Inferior parietal cortex (tissue), 1 donor: ENCODE measurements around the gene WWOX.

Experiments
- DNase-seq: peaks from one replicate; pipeline ENCODE4 v3.0.0-alpha.2; 2016; ENCODE audit errors: extremely low spot score

The WWOX gene

GRCh38 chr16:78297066-78297666 lies 197.7 kb downstream of the WWOX start:
- no peak for DNase-seq

GRCh38 chr16:78298986-78299385 lies 199.5 kb downstream of the WWOX start:
- DNase-seq = no peak

- DNase-seq = no peak
Observed at GRCh38 chr16:78300469-78300868, 201.0 kb downstream of the WWOX start.

- DNase-seq = no peak
Observed at GRCh38 chr16:78303946-78304345, 204.5 kb downstream of the WWOX start.

GRCh38 chr16:78306361-78306760 lies 206.9 kb downstream of the WWOX start:
- DNase-seq = no peak

- DNase-seq = no peak
Observed at GRCh38 chr16:78307824-78308528, 208.5 kb downstream of the WWOX start.

- DNase-seq = no peak
Observed at GRCh38 chr16:78309763-78310162, 210.3 kb downstream of the WWOX start.

- no peak for DNase-seq
Observed at GRCh38 chr16:78310196-78310595, 210.7 kb downstream of the WWOX start.

GRCh38 chr16:78310990-78311561 lies 211.6 kb downstream of the WWOX start:
- DNase-seq = no peak

- DNase-seq = no peak
Observed at GRCh38 chr16:78311831-78312230, 212.4 kb downstream of the WWOX start.

GRCh38 chr16:78317564-78318240 lies 218.2 kb downstream of the WWOX start:
- no peak for DNase-seq

- DNase-seq = no peak
Observed at GRCh38 chr16:78321620-78322360, 222.3 kb downstream of the WWOX start.

- DNase-seq = no peak
Observed at GRCh38 chr16:78323315-78323714, 223.9 kb downstream of the WWOX start.

GRCh38 chr16:78324649-78325285 lies 225.3 kb downstream of the WWOX start:
- DNase-seq = no peak

- no peak for DNase-seq
Observed at GRCh38 chr16:78325468-78326352, 226.3 kb downstream of the WWOX start.

GRCh38 chr16:78326731-78327130 lies 227.3 kb downstream of the WWOX start:
- no peak for DNase-seq

GRCh38 chr16:78331731-78332130 lies 232.3 kb downstream of the WWOX start:
- no peak for DNase-seq

GRCh38 chr16:78333808-78334207 lies 234.4 kb downstream of the WWOX start:
- DNase-seq = no peak

- DNase-seq = no peak
Observed at GRCh38 chr16:78340590-78340989, 241.1 kb downstream of the WWOX start.

- DNase-seq = no peak
Observed at GRCh38 chr16:78348068-78348467, 248.6 kb downstream of the WWOX start.

GRCh38 chr16:78348886-78349285 lies 249.4 kb downstream of the WWOX start:
- DNase-seq = no peak
